ENCODE data around the gene NDUFA13.

Gene NDUFA13

DNA sequence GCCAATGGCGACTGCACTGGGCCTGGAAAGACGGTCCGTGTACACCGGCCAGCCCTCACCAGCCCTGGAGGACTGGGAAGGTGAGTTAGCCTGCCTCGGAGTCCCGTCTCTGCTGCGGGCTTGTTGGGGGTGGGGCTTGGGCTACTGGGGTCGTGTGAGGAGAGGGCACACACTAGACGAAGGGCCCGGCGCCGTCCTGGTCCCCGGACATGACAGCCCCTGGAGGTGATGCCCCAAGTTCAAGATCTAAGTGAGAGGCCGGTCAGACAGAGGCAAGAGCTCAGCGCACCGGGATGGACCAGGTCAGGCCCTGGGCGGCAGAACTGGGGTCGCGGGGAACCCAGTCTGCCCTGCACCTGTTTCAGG, 23.7 kb downstream of the NDUFA13 start:
- no peaks in the 10 kb centered on the region for H3F3A ChIP-seq (ENCODE audit: insufficient read depth, low read length)
- H3K4me1 ChIP-seq (ENCODE audit: insufficient read depth, low read length, severe bottlenecking) = peaks cover 10% of the 10 kb centered on the region
- no peak overlapping the region for H3K27ac ChIP-seq (ENCODE audit: low read depth, low read length, poor library complexity, severe bottlenecking)
- H3K27me3 ChIP-seq (ENCODE audit: insufficient read depth, low read length) = no peaks in the 10 kb centered on the region
- TF ChIP-seq EZH2 (IDR thresholded peaks at IDR 0.05; ENCODE audit: borderline replicate concordance, low read length) = no peak
- TF ChIP-seq, protein P1, sequence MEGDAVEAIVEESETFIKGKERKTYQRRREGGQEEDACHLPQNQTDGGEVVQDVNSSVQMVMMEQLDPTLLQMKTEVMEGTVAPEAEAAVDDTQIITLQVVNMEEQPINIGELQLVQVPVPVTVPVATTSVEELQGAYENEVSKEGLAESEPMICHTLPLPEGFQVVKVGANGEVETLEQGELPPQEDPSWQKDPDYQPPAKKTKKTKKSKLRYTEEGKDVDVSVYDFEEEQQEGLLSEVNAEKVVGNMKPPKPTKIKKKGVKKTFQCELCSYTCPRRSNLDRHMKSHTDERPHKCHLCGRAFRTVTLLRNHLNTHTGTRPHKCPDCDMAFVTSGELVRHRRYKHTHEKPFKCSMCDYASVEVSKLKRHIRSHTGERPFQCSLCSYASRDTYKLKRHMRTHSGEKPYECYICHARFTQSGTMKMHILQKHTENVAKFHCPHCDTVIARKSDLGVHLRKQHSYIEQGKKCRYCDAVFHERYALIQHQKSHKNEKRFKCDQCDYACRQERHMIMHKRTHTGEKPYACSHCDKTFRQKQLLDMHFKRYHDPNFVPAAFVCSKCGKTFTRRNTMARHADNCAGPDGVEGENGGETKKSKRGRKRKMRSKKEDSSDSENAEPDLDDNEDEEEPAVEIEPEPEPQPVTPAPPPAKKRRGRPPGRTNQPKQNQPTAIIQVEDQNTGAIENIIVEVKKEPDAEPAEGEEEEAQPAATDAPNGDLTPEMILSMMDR (IDR thresholded peaks at IDR 0.05; ENCODE audit: low read length) = no peak
- no peak overlapping the region for H2AFZ ChIP-seq (ENCODE audit: low read length)
- H3K79me2 ChIP-seq (ENCODE audit: insufficient read depth, low read length) = no peaks in the 10 kb centered on the region
- no peaks in the 10 kb centered on the region for H4K20me1 ChIP-seq (ENCODE audit: insufficient read depth, low read length)
- H3K4me2 ChIP-seq (ENCODE audit: low read length) = no peak overlapping the region
- no peak overlapping the region for H3K4me3 ChIP-seq (ENCODE audit: low read depth, low read length, poor library complexity, severe bottlenecking)
- H3K9me3 ChIP-seq (ENCODE audit: low read length) = no peaks in the 10 kb centered on the region
- H3K9ac ChIP-seq (ENCODE audit: low read length) = no peak overlapping the region
- H3K36me3 ChIP-seq (ENCODE audit: insufficient read depth, low read length) = no peaks in the 10 kb centered on the region; the same call in none of the 2 replicates
- H3K9me2 ChIP-seq (ENCODE audit: low read depth, low read length) = no peaks in the 10 kb centered on the region

DNA sequence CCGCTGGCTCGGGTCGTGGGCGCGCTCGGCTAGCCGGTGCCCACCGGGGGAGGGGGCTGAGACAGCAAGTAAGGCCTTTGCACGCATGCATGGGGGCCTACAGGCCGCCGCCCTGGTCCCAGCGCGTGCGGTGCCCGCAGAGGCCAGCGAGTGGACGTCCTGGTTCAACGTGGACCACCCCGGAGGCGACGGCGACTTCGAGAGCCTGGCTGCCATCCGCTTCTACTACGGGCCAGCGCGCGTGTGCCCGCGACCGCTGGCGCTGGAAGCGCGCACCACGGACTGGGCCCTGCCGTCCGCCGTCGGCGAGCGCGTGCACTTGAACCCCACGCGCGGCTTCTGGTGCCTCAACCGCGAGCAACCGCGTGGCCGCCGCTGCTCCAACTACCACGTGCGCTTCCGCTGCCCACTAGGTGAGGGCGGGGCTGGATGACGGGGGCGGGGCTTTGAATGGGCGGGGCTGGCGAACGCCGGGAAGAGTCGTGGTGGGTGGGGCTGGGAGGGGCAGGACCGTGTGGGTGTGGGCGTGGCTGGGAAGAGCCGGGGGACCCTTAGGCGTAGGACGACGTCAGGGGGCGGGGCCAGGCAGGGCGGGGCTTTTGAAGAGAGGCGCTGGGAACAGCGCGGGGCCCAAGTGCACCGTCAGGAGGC, 24.2 kb downstream of the NDUFA13 start:
- Histone ChIP-seq H3K27ac (ENCODE audit: low read depth, low read length, poor library complexity, severe bottlenecking) (no peak overlapping the region), H3F3A (ENCODE audit: insufficient read depth, low read length) (no peaks in the 10 kb centered on the region), H3K9me2 (ENCODE audit: low read depth, low read length) (no peaks in the 10 kb centered on the region), H2AFZ (ENCODE audit: low read length) (no peak overlapping the region), H3K4me2 (ENCODE audit: low read length) (no peak overlapping the region), H4K20me1 (ENCODE audit: insufficient read depth, low read length) (no peaks in the 10 kb centered on the region), H3K79me2 (ENCODE audit: insufficient read depth, low read length) (no peaks in the 10 kb centered on the region), H3K9ac (ENCODE audit: low read length) (no peak overlapping the region), H3K36me3 (ENCODE audit: insufficient read depth, low read length) (no peaks in the 10 kb centered on the region; the same call in none of the 2 replicates), H3K4me3 (ENCODE audit: low read depth, low read length, poor library complexity, severe bottlenecking) (no peak overlapping the region), H3K4me1 (ENCODE audit: insufficient read depth, low read length, severe bottlenecking) (peaks cover 10% of the 10 kb centered on the region), H3K9me3 (ENCODE audit: low read length) (no peaks in the 10 kb centered on the region), H3K27me3 (ENCODE audit: insufficient read depth, low read length) (no peaks in the 10 kb centered on the region)
- TF ChIP-seq, protein P1 (IDR thresholded peaks at IDR 0.05; ENCODE audit: low read length) = no peak
- TF ChIP-seq EZH2 (IDR thresholded peaks at IDR 0.05; ENCODE audit: borderline replicate concordance, low read length) = no peak

DNA sequence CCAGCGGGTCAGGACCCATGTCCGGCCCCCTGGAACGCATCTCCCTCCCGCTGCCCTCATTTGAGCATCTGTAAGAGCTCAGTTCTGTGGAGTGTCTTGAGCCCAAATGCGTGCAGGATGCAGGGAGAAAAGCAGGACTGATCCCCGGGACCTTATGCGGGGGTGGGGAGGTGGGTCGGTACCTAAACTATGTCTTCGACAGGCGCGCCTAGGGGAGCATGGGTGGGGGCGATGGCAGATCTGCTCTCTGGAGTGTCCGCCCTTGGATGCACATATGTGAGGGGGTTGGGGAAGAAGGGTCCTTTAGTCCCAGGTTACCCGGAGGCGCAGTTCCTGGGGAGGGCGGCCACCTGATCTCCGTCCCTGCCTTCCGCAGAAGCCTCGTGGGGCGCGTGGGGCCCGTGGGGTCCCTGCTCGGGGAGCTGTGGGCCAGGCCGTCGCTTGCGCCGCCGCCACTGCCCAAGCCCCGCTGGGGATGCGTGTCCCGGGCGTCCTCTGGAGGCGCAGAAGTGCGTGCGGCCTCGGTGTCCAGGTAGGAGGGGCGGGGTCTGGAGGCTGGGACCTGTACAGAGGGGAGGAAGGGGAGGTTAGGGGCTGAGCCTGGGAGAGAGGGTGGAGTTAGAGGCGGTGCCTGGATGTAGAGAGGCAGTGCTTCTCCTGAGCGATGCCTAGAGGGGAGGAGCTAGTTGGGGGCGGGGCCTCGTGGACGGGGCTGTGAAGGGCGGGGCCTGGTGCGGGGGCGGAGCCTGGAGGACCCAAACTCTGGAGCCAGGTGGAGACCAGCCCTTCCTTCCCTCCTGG, 24.9 kb downstream of the NDUFA13 start:
- Histone ChIP-seq H3K4me1 (ENCODE audit: insufficient read depth, low read length, severe bottlenecking) (peaks cover 10% of the 10 kb centered on the region), H3K36me3 (ENCODE audit: insufficient read depth, low read length) (no peaks in the 10 kb centered on the region; the same call in 1 of the 2 replicates), H2AFZ (ENCODE audit: low read length) (no peak overlapping the region), H3K9me2 (ENCODE audit: low read depth, low read length) (no peaks in the 10 kb centered on the region), H4K20me1 (ENCODE audit: insufficient read depth, low read length) (no peaks in the 10 kb centered on the region), H3K27me3 (ENCODE audit: insufficient read depth, low read length) (no peaks in the 10 kb centered on the region), H3K4me2 (ENCODE audit: low read length) (no peak overlapping the region), H3K27ac (ENCODE audit: low read depth, low read length, poor library complexity, severe bottlenecking) (no peak overlapping the region), H3K9me3 (ENCODE audit: low read length) (no peaks in the 10 kb centered on the region), H3F3A (ENCODE audit: insufficient read depth, low read length) (no peaks in the 10 kb centered on the region), H3K4me3 (ENCODE audit: low read depth, low read length, poor library complexity, severe bottlenecking) (no peak overlapping the region), H3K79me2 (ENCODE audit: insufficient read depth, low read length) (no peaks in the 10 kb centered on the region), H3K9ac (ENCODE audit: low read length) (no peak overlapping the region)
- TF ChIP-seq EZH2 (IDR thresholded peaks at IDR 0.05; ENCODE audit: borderline replicate concordance, low read length) = no peak
- TF ChIP-seq, protein P1 (IDR thresholded peaks at IDR 0.05; ENCODE audit: low read length) = no peak
